ENCODE measurements around the gene CFAP299.

DNA sequence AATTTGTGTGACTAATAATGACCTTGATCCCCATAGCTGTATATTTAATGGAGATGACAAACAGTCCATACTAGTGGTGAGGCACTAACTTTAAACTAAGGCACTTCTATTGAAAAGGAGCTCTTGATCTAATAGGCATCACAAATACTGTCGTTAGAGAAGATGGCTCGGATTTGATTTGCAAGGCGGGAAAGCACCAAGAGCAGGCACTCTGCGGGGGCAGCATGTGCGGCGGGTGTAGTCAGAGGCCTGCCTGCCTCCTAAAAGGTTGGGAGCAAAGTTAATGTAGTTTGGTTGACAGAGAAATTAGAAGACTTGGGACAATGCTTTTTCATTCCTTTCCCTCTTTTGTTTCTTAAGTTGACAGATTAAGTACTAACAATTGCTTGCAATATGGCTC lies 278.8 kb downstream of the CFAP299 start:
- TF ChIP-seq, protein P1, sequence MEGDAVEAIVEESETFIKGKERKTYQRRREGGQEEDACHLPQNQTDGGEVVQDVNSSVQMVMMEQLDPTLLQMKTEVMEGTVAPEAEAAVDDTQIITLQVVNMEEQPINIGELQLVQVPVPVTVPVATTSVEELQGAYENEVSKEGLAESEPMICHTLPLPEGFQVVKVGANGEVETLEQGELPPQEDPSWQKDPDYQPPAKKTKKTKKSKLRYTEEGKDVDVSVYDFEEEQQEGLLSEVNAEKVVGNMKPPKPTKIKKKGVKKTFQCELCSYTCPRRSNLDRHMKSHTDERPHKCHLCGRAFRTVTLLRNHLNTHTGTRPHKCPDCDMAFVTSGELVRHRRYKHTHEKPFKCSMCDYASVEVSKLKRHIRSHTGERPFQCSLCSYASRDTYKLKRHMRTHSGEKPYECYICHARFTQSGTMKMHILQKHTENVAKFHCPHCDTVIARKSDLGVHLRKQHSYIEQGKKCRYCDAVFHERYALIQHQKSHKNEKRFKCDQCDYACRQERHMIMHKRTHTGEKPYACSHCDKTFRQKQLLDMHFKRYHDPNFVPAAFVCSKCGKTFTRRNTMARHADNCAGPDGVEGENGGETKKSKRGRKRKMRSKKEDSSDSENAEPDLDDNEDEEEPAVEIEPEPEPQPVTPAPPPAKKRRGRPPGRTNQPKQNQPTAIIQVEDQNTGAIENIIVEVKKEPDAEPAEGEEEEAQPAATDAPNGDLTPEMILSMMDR (IDR thresholded peaks at IDR 0.05; ENCODE audit: insufficient read depth, low read length, poor library complexity, severe bottlenecking): no peak
- no peak for TF ChIP-seq EZH2phosphoT487 (conservative IDR thresholded peaks at IDR 0.05; ENCODE audit: low read length)
